GM20431 (cell line): ENCODE data around the gene CFHR3.
"Not testable (repeated sequence)": the region's sequence is repeated elsewhere in the genome, so short reads cannot be mapped to it uniquely, and the experiment has no call there.

ENCODE experiments used
- in situ Hi-C: fragments of 300-500 bp; cut with MseI, MboI; formaldehyde crosslinking; loops from one replicate; pipeline ENCODE4 v1.15.0; 2020; ENCODE audit warnings: low sequenced_read_pairs; ENCODE audit not compliant: unreplicated experiment

The CFHR3 gene

GRCh38 chr1:196774603-196775002 is at the start of gene CFHR3:
TSS of gene CFHR3 (plus strand) at chr1:196774840. CDS start at chr1:196774887, 47 bp downstream.
- in situ Hi-C loops: no loop called here

DNA sequence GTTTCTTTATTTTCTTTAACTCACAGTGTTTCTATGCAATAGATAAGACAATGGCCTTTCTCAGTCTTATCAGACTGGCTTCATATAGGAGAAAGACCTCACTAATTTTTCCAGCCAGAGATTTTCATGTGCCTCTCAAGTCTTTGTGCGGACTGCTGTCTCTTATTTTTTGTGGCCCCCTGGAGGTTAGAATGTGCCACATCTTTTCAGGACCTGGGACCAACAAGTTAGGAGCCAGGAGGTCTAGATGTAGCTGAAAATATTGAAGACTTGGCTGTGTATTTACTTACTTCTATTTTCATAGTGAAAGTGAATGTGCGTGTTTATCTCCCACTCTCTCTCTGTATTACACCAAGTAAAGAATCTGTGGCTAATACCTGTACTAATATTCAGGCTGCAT is 42.1 kb upstream of the CFHR3 start:
- in situ Hi-C loops: no loop called here

DNA sequence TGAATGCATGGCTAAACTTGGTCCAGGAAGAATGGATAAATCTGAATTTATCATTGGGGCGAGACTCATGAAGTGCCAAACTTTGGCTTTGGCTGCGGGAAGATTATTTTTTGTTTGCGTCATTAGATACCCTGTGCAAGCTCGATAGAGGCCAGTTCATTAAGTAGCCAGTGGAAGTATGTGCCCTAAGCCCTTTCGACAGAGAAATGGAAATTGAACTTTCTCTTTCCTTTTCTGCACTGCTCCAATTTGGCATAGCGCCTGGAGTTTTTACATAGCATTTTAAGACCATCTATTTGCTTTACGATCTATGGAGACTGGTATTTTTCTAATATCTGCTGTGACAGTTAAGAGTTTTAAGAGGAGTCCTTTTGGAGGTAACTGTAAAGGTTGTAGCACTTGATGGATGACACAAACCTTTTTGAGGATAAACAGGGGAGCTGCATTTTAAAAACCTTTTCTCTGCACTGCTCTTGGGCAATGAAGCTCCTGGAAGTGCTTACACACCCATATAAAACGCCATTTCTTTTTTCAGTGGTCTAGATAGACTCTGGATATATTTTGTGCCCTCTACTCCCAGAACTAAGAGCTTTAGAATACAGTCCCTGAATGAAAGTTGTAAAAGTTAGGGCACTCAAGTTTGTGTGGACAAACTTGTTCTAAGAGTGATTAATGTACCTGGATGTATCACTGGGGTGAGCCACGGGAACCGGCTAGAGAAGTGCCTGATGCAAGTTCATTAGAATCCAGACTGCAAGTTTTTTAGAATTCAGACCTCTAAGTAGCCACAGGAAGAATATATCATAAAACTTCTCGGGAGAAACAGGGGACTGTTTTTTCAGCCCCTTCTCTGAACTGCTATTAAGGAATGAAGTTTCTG is 41.3 kb upstream of the CFHR3 start:
- in situ Hi-C loops: no loop called here

DNA sequence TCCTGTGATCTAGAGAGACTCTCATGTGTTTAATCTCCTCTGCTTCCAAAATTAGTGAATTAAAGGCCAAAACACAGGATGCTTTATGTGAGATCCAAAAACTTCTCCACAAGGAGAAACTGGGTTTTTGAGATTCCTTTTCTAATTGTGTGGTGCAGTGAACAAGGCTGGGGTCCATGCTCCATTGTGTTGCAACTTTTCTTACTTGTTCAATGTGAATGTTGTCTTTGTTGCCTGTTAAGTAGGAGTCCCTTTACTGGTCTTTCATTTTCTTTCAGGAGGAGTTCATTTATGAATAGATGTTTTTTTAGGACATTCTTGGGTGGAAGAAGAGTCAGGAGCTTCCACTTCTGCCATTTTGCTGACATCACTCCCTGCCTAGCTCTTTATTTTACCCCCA is 40.6 kb upstream of the CFHR3 start:
- in situ Hi-C loops: no loop called here

DNA sequence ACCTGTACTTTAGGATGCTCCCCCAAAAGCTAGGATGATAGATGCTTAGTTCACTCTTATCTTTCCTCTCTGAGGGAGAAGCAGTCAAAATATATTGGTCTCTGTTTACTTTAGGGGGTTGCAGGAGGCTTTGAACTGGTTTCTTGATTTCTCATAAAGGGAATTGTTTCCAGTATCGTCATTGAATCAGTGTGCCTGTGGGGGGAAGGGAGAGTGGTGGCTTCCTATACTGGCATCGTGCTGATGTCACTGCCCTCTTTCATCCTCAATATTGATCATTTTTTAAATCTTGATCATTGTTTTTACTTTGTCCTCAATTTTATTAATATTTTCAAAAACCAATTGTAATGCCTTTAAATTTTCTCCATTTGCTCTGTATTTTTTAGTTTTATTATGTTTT is 40.2 kb upstream of the CFHR3 start:
- in situ Hi-C loops: no loop called here

DNA sequence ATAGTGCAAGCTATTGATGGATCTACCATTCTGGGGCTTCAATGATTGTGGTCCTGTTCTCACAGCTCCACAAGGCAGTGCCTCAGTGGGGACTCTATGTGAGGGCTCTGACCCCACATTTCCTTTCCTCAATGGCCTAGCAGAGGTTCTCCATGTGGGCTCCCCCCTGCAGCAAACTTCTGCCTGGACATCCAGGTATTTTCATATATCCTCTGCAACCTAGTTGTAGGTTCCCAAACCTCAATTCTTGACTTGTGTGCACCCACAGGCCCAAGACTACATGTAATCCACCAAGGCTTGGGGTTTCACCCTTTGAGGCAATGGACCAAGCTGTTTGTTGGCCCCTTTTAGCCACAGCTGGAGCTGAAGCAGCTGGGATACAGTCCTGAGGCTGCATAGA is 35.9 kb upstream of the CFHR3 start:
- in situ Hi-C loops: no loop called here

- in situ Hi-C loops: not testable (repeated sequence)
Observed at GRCh38 chr1:196743244-196743643, 31.4 kb upstream of the CFHR3 start.

- in situ Hi-C loops: not testable (repeated sequence)
Observed at GRCh38 chr1:196765019-196765740, 9.5 kb upstream of the CFHR3 start.

- in situ Hi-C loops: not testable (repeated sequence)
Observed at GRCh38 chr1:196769823-196770222, 4.8 kb upstream of the CFHR3 start.

GRCh38 chr1:196773713-196774112 is 927 bp upstream of the CFHR3 start:
- in situ Hi-C loops: no loop called here

DNA sequence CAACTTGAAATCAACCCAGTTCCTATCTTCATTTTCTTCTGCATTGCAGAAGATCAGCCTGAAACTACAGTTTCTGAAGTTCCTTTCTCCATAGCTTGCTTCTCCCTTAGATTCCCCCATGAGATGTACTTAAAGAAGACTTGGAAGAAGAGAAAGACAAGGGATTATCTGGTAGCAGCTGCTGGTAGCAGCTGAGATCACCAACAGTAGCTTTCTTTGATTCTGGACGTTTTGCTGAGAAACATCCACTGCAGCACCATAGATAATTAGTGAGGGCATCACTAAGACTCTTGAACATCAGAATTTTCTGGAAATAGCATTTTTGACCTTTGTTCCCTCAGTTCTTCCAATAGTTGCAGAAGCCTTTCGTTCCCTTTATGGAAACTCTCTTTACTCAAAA is 465 bp upstream of the CFHR3 start:
- in situ Hi-C loops: no loop called here

DNA sequence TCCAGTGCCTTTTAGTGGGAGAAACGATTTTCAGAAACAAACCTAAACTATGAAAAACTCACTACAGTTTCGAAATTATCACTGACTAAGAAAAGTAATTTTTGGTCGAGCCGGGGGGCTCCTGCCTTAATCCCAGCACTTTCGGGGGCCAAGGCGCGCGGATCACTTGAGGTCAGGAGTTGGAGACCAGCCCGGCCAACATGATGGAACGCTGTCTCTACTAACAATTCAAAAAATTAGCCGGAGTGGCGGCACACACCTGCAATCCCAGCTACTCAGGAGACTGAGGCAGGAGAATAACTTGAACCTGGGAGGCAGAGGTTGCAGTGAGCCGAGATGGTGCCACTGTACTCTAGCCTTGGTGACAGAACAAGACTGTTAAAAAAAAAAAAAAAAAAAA is 3.0 kb downstream of the CFHR3 start:
- in situ Hi-C loops: no loop called here

GRCh38 chr1:196779093-196779492 is 4.5 kb downstream of the CFHR3 start:
- in situ Hi-C loops: no loop called here

- in situ Hi-C loops: not testable (repeated sequence)
Observed at GRCh38 chr1:196791252-196791651, 16.6 kb downstream of the CFHR3 start.

GRCh38 chr1:196794103-196794502 is 19.5 kb downstream of the CFHR3 start:
- in situ Hi-C loops: not testable (repeated sequence)

DNA sequence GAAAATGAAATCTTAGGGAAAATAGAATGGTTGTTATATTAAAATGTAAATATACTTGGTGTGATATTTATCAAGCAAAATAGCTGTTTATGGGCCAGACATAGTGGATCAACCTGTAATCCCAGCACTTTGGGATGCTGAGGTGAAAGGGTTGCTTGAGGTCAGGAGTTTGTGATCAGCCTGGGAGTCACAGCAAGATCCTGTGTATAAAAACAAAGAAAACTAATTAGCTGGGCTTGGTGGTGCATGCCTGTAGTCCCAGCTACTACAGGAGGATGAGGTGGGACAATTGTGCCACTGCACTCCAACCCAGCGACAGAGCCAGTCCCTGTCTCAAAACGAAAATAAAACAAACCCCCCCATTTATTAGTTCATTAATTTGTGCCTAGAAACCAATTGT is 23.3 kb downstream of the CFHR3 start:
- in situ Hi-C loops: no loop called here

DNA sequence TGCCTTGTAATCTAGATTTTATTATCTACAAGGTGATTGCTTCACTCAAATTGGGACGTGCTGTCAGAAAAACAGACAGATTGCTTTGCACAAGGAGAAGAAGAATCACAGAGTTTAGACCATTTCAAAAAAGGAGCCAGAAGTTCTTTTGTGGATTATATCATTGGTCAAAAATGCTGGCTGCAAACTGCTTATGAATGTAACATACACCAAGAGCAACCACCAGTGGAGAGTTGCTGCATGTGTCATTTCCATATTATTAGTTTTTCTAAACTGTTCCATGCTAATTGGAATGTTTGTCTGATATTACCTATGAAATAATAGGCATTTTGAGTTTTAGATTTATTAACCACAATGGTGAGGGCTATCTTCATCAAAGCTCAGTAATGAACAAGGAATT is 27.3 kb downstream of the CFHR3 start:
- in situ Hi-C loops: not testable (repeated sequence)

- in situ Hi-C loops: no loop called here
Observed at GRCh38 chr1:196808529-196809235, 34.0 kb downstream of the CFHR3 start.

DNA sequence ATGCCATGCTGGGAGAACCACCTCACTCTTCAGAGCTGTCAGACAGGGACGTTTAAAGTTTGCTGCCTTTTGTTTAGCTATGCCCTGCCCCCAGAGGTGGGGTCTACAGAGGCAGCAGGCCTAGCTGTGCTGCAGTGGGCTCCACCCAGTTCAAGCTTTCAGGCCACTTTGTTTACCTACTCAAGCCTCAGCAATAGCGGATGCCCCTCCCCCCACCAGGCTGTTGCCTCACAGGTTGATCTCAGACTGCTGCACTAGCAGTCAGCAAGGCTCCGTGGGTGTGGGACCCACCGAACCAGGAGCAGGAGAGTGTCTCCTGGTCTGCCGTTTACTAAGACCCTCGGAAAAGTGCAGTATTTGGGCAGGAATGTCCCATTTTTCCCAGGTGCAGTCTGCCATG is 42.8 kb downstream of the CFHR3 start:
- in situ Hi-C loops: not testable (repeated sequence)

DNA sequence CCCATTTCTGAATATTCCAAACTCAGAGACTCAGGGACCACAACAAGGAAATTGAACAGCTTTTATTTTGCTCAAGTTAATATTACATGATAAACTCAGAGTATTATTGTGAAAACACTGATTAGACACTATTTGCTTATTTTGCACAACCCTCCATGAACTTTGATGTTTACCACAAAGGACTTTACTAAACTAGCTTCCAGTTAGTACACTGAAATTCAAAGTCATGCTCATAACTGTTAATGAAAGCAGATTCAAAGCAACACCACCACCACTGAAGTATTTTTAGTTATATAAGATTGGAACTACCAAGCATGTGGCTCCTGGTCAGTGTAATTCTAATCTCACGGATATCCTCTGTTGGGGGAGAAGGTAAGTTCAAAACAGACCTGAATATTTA is 44.9 kb downstream of the CFHR3 start, which contains the start of gene CFHR1:
CFHR1 (plus strand) TSS at position 201 of the 400 bp plus-strand sequence; CDS start at position 315, 114 bp downstream.
- in situ Hi-C loops: not testable (repeated sequence)

GRCh38 chr1:196827860-196828259 is 53.2 kb downstream of the CFHR3 start:
- in situ Hi-C loops: not testable (repeated sequence)
